GM19023 (cell line): ENCODE data around the gene ZBTB39.
A peak's percentile ranks its signal among the peaks of the same experiment; 100 is the strongest.
"Not testable (repeated sequence)": the region's sequence is repeated elsewhere in the genome, so short reads cannot be mapped to it uniquely, and the experiment has no call there.

Experiments
- ATAC-seq: cut with Tn5 transposase; IDR thresholded peaks from one replicate; pipeline ENCODE4 v1.9.1; 2021; ENCODE audit warnings: mild to moderate bottlenecking, moderate library complexity; ENCODE audit not compliant: unreplicated experiment

Gene ZBTB39

DNA sequence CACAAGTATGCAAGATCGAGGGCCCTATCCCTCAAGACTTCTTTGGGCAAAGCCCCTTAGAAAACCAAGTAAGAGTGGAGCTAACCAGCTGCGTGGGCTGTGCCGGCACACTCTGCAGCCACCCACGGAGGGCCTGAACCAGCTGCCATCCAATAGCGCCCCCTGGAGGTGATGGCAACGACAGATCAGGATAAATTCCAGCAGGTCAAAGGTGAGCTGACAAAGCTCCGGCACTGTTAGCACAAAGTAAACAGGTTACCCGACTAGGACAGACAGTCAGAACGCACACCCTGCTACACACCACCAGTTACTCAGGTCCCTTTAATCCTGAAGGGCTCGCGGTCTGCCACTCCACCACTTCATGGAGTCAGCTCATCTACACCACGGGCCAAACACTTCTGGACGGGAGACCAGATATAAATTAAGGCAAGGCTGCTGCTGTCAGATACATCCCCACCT is 4.9 kb downstream of the ZBTB39 start:
- ATAC-seq = no peak

DNA sequence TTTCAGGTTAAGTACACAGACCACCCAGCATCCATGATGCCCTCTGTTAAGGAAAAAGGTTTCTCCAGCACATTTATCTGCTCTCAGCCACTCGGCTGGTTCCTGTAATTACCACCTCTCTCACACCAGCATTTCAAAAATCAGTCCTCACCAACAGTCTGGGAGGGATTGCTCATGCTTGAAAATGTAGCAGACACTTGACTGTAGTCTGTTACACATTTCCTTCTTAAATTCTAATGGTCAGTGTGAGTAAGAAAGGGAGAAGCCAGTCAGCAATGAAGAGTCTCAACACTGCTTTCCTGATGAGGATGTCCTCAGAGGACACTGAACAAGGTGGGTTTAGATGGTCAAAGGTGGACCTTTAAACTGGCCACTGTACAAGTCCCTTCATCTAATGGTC is 6.0 kb downstream of the ZBTB39 start:
- ATAC-seq = no peak

DNA sequence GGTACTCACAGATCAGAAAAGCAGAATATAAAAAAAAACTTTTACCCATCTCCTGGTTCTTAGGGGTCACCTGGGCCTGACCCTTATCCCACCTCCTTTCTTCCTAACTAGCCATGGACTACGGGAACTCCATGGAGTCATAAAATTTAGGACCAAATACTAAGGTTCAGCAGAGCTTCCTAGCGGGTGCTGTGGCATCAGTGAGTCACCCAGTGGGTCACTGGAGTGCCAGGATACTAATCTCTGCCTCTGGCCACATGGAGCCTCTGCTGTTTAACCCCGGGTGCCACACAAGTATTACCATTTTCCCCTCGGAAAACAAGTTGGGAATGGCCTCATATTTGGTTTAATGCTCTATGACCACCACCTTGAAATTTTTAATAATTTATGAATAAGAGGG is 6.9 kb downstream of the ZBTB39 start:
- ATAC-seq = no peak

GRCh38 chr12:56998981-56999380 is 7.4 kb downstream of the ZBTB39 start:
- ATAC-seq = peak; percentile 71

DNA sequence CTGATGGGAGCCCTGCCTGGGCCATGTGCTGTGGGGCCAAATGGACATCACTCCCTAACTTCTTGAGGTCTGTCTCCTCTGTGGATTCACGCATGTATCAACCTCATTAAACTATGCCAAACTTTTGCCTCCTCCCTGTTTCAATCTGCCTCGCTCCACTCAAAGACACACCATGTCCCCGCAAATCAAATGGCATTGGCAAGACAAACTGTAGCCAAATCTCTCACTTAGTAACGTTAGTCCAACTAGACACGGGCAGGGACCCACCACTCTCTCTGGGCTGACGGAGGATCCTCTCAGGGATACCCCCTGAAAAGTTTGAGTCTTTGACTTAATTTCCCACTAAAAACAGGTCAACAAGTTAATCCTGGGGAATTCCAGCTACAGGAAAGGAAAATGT is 8.0 kb downstream of the ZBTB39 start:
- no peak for ATAC-seq

DNA sequence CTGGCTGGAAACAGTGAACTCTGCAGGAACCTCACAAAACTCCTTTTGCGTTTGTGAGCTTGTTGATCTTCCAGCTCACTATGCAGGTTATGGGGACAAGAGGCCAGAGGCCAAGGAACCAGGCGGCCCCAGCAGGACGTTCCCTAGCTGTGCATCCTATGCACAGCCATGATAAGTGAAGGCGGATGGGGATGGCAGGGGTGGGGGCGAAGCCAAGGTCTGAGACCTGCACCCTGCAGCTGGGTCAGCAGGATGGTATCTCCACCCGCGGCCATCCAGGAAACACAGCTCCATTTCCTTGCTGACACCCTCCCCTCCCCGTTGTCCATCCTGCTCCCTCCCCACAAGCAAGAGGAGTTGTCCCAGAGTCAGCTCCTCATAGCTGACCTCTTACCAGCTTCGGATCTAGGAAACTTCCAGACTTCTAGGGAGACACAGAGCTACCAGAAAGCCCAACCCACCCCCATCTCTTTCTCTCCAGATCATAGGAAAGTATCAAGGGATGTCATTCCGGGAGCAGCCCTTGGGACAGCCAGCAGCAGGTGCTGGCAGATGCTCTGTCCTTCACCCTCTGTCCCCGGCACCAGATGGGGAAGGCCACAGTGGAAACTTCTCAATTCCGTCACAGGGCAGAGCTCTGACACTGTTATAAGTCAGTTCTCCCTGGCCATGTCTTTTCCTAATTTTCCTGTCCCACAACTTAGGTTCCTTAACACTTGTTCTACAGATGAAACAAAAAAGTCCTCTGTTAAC is 9.4 kb downstream of the ZBTB39 start:
- ATAC-seq = no peak

DNA sequence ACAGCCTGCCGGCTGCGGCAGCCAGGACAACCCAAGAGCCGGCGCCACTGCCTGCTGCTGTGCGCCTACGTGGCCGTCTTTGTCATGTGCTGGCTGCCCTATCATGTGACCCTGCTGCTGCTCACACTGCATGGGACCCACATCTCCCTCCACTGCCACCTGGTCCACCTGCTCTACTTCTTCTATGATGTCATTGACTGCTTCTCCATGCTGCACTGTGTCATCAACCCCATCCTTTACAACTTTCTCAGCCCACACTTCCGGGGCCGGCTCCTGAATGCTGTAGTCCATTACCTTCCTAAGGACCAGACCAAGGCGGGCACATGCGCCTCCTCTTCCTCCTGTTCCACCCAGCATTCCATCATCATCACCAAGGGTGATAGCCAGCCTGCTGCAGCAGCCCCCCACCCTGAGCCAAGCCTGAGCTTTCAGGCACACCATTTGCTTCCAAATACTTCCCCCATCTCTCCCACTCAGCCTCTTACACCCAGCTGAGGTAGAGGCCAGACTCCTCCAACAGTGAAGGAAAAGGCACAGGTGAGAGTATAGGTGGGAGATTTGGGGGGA is 10.3 kb downstream of the ZBTB39 start:
- no peak for ATAC-seq

DNA sequence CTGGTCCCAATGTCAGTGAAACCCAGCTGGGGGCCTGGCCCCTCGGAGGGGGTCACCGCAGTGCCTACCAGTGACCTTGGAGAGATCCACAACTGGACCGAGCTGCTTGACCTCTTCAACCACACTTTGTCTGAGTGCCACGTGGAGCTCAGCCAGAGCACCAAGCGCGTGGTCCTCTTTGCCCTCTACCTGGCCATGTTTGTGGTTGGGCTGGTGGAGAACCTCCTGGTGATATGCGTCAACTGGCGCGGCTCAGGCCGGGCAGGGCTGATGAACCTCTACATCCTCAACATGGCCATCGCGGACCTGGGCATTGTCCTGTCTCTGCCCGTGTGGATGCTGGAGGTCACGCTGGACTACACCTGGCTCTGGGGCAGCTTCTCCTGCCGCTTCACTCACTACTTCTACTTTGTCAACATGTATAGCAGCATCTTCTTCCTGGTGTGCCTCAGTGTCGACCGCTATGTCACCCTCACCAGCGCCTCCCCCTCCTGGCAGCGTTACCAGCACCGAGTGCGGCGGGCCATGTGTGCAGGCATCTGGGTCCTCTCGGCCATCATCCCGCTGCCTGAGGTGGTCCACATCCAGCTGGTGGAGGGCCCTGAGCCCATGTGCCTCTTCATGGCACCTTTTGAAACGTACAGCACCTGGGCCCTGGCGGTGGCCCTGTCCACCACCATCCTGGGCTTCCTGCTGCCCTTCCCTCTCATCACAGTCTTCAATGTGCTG is 11.0 kb downstream of the ZBTB39 start:
- no peak for ATAC-seq

DNA sequence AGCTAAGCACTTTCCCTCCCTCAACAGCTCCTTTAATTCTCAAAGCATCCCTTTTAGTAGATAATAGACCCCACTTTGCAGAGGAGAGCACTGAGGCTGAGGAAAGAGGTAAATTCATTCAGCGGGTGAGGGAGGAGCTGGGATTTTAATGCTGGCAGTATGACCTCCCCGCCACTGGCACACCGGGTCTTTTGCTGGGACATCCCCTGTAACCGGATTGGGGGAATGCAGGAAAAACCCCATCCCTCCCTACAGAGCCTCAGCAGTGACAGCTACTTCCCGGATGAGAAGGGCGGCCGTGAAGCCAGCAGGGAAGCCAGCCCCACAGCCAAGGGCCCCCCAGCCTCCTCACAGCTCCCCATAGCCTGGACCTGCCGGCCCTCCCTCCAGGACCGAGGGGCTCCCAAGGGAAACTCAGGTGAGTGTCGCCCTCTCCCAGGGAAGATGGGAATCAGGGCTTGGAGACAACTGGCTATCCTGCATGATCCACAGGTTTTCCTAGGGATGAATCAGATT is 12.1 kb downstream of the ZBTB39 start:
- no peak for ATAC-seq

DNA sequence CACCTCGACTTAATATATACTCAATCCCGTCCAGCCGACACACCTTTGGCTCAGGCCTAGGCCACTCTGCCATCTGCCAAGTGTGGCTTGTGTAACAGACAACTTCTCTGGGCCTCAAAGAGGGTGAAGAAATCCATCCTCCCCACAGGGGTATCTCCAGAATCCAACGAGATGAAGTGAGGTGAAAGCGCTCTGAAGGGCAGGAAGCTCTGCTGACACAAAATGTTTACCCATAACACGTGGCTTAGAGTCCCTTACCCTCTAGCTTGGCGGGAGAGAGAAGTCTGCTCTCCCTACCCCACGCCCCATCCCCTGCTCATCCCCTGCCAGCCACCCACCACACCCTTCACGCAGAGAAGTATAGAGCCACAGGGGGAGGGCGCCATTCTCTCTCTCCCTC is 13.0 kb downstream of the ZBTB39 start:
- no peak for ATAC-seq

DNA sequence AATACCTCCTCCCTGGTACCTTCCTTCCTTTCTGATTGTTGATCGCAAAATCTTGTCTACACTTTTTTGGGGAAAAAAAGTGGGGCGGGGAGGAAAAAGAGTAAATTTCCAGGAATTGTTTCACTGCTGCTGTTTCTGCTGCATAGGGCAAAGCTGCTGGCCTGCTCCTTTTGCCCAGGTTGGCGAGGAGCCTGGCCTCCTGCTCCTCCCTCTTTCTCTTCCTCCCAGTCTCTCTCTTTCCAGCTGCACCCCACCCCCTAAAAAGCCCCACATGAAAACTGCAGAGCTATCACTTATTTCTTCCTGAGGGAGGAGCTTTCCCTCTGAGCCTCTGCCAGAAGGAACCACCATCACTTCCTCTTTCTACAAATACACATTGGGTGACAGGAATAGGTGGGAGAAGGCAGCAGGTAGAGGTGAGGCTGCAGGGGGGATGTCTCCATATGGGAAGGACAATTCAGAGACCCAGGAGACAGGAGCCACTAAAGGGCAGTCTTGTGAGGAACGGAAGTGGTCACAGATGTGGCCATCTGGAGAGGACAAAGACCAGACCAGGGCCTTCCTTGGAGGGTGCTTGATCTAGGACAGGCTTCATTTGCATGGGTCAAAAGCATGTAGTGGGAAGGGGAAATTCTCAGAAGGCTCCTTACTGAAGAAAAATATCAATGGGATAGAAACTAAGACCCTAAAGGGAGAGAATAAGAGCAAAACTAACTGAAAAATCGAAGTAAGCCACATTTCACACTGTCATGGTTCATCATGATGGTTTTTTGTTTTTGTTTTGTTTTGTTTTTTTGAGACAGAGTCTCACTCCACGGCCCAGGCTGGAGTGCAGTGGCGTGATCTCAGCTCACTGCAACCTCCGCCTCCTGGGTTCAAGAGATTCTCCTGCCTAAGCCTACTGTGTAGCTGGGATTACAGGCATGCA is 14.8 kb downstream of the ZBTB39 start:
- ATAC-seq = no peak

DNA sequence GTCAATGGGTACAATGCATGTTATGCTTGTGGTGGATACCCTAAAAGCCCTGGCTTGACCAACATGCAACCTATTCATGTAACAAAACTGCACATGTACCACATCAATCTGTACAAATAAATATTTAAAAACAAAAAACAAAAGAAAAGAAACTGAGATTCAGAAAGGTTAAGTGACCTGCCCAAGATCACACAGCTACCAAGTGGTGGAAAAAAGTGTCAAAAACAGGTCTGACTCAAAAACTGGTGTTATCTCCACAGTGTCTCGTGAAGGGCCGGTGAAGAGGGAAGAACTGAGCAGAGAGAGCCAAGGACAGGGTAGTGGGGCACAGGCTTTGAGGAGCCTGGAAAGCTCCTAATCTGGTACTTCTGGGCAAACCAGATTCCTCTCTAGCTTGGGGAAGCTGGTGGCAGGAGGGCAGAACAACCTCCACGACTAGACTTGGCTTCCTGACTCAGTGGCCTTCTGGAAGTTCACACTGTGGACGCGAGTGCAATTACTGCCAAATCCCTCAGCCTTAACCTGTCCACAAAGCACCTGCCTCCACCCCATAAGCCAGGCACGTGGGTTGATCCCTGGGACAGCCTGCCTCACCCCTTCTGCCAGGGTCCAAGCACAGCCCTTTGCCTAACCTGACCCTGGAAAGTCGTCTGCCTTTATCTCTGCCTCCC is 15.6 kb downstream of the ZBTB39 start:
- ATAC-seq = no peak

DNA sequence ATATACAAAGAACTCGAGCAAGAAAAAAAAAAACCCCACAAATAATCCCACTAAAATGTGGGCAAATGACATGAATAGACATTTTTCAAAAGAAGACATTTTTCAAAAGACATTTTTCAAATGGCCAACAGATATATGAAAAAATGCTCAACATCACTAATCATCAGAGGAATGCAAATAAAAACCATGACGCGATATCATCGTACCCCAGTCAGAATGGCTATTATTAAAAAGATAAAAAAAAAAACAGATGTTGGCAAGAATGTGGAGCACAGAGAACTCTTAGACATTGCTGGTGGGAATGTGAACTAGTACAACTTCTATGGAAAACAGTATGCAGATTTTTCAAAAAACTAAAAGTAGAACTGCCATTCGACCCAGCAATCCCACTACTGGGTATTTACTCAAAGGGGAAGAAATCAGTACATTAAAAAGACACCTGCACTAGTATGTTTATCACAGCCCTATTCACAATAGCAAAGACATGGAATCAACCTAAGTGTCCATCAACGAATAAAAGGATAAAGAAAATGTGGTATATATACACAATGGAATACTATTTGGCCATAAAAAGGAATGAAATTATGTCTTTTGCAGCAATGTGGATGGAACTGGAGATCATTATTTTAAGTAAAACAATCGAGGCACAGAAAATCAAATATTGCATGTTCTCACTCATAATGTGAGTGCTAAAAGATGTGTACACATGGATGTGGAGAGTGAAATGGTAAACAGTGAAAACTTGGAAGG is 16.3 kb downstream of the ZBTB39 start:
- no peak for ATAC-seq

DNA sequence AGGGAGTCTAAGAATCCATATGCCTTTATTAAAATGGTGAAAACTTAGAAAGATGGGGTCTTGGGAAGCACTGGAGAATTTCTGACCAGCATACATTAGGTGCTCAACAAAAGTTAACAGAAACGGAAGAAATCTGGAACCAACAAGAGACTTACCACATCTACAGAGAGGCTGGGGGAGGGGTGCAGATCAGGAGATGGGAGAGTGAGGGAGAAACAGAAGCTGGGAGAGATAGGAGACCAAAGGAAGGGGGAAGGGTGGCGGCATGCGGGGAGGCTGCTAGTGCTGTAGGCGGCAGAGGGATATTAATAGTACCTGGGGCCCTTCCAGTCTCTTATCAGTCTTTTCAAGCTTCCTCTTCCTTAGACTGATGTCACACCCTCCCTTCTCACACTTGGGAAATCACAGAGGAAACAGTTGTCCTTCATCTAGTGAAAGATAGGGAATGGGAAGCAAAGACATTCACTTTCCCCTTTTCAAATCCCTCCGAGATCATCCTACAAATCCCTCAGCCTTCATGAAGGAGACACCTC is 18.1 kb downstream of the ZBTB39 start:
- ATAC-seq = no peak

GRCh38 chr12:56987551-56988053 is 18.7 kb downstream of the ZBTB39 start:
- ATAC-seq = peak; percentile 73

- no peak for ATAC-seq
Observed at GRCh38 chr12:56987011-56987410, 19.3 kb downstream of the ZBTB39 start.

- ATAC-seq = not testable (repeated sequence)
Observed at GRCh38 chr12:56985714-56986113, 20.6 kb downstream of the ZBTB39 start.

- no peak for ATAC-seq
Observed at GRCh38 chr12:56983386-56983785, 23.0 kb downstream of the ZBTB39 start.
